ENCODE data around the gene RXFP4. TPM values are rescaled to one million over a fixed set of nuclear protein-coding genes. Genes with fewer than 3 reads are reported as not detected.
A peak's percentile ranks its signal among the peaks of the same experiment; 100 is the strongest.

Gene RXFP4
- total RNA-seq, 6 experiments from 2014 or later: not detected

GRCh38 chr1:155952505-155952890 is 11.1 kb downstream of the RXFP4 start:
- no peak for DNase-seq
- no peak overlapping the region for H3K4me3 Mint-ChIP-seq
- H3K27me3 Mint-ChIP-seq (ENCODE audit: insufficient read depth): no peaks in the 10 kb centered on the region; the same call in 1 of the 2 replicates
- H3K9me3 Mint-ChIP-seq: no peaks in the 10 kb centered on the region
- H3K27ac Mint-ChIP-seq: no peak overlapping the region
- TF ChIP-seq, protein P1, sequence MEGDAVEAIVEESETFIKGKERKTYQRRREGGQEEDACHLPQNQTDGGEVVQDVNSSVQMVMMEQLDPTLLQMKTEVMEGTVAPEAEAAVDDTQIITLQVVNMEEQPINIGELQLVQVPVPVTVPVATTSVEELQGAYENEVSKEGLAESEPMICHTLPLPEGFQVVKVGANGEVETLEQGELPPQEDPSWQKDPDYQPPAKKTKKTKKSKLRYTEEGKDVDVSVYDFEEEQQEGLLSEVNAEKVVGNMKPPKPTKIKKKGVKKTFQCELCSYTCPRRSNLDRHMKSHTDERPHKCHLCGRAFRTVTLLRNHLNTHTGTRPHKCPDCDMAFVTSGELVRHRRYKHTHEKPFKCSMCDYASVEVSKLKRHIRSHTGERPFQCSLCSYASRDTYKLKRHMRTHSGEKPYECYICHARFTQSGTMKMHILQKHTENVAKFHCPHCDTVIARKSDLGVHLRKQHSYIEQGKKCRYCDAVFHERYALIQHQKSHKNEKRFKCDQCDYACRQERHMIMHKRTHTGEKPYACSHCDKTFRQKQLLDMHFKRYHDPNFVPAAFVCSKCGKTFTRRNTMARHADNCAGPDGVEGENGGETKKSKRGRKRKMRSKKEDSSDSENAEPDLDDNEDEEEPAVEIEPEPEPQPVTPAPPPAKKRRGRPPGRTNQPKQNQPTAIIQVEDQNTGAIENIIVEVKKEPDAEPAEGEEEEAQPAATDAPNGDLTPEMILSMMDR (IDR thresholded peaks at IDR 0.05): no peak
- H3K36me3 Mint-ChIP-seq (ENCODE audit: low read depth): peaks cover 20% of the 10 kb centered on the region
- no peaks in the 10 kb centered on the region for H3K4me1 Mint-ChIP-seq (ENCODE audit: low read depth)

DNA sequence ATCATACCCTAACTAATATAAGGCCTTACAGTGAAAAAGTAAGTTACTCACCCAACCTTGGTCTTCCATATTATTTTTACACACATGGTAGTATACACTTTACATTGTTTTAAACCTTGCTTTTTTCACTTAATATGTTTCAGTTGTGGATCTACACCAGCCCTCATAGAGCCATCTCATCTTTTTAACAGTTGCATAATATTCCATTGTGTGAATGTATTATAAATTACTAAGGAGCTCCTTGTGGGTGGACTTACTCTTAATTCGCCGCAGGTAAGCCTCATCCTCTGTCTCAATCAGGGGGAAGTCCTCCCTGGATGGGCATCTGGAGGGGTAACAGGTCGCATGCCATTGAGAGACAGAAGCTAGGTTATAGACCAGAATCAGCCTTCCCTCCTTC is 13.2 kb downstream of the RXFP4 start:
- Mint-ChIP-seq H3K27ac (no peak overlapping the region), H3K4me3 (no peak overlapping the region), H3K27me3 (ENCODE audit: insufficient read depth) (no peaks in the 10 kb centered on the region; the same call in 1 of the 2 replicates), H3K9me3 (no peaks in the 10 kb centered on the region), H3K4me1 (ENCODE audit: low read depth) (no peaks in the 10 kb centered on the region), H3K36me3 (ENCODE audit: low read depth) (peaks cover 22% of the 10 kb centered on the region)
- TF ChIP-seq, protein P1 (IDR thresholded peaks at IDR 0.05): no peak
- no peak for DNase-seq

GRCh38 chr1:155957411-155957915 is 16.0 kb downstream of the RXFP4 start:
- no peak for DNase-seq
- no peak overlapping the region for H3K27ac Mint-ChIP-seq
- peaks cover 40% of the 10 kb centered on the region for H3K36me3 Mint-ChIP-seq (ENCODE audit: low read depth)
- peaks cover 4% of the 10 kb centered on the region for H3K27me3 Mint-ChIP-seq (ENCODE audit: insufficient read depth)
- TF ChIP-seq, protein P1 (IDR thresholded peaks at IDR 0.05): no peak
- H3K9me3 Mint-ChIP-seq: no peaks in the 10 kb centered on the region
- peaks cover 27% of the 10 kb centered on the region for H3K4me1 Mint-ChIP-seq (ENCODE audit: low read depth)
- H3K4me3 Mint-ChIP-seq: no peak overlapping the region

DNA sequence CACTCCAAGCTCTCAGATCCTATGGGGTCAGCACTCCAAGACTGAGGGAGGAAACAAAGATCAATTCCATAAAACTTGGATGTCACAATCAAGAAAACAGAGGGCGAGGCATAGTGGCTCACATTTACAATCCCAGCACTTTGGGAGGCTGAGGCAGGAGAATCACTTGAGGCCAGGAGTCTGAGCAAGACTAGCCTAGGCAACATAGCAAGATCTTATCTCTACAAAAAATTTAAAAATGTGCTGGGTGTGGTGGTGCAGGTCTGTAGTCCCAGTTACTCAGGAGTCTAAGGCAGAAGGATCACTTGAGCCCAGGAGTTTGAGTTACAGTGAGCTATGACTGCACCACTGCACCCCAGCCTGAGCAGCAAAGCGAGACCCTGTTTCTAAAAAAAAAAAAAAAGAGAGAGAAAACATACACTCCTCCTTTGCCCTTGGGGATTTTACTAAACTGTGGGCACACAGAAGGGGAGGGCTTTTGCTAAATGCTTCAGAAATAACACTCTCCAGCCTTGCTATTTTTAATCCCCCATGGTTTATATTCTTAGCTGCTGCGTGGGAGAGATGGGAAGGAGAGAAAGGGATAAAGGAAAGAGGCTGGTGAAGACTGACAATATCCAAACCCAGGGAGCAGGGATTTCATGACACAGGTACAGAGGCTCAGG is 18.8 kb downstream of the RXFP4 start:
- H3K27me3 Mint-ChIP-seq (ENCODE audit: insufficient read depth): peaks cover 4% of the 10 kb centered on the region
- no peaks in the 10 kb centered on the region for H3K9me3 Mint-ChIP-seq
- peaks cover 34% of the 10 kb centered on the region for H3K4me1 Mint-ChIP-seq (ENCODE audit: low read depth)
- DNase-seq: no peak
- TF ChIP-seq, protein P1 (IDR thresholded peaks at IDR 0.05): no peak
- H3K36me3 Mint-ChIP-seq (ENCODE audit: low read depth): peaks cover 41% of the 10 kb centered on the region
- peak overlapping the region; percentile 22; the same call in 1 of the 2 replicates for H3K4me3 Mint-ChIP-seq
- H3K27ac Mint-ChIP-seq: peak overlapping the region; percentile 100

- Mint-ChIP-seq H3K4me1 (ENCODE audit: low read depth) (peaks cover 34% of the 10 kb centered on the region), H3K27me3 (ENCODE audit: insufficient read depth) (peaks cover 8% of the 10 kb centered on the region), H3K36me3 (ENCODE audit: low read depth) (peaks cover 40% of the 10 kb centered on the region), H3K27ac (peak overlapping the region; percentile 100), H3K9me3 (no peaks in the 10 kb centered on the region), H3K4me3 (peak overlapping the region; percentile 78)
- TF ChIP-seq, protein P1 (IDR thresholded peaks at IDR 0.05): peak; percentile 72
- peak; percentile 95 for DNase-seq
Measured at GRCh38 chr1:155961937-155962336, 20.5 kb downstream of the RXFP4 start.

Measured in HFFc6 (cell line).